Activated naive CD8-positive, alpha-beta T cell treated with anti-CD3 and anti-CD28 coated beads, Interleukin-2, amount 10 ng/mL, durations not matched to agents 7 days and 5 days (primary cell): ENCODE data around the gene INPP5E. TPM values are rescaled to one million over a fixed set of nuclear protein-coding genes. Genes with fewer than 3 reads are reported as not detected.
A peak's percentile ranks its signal among the peaks of the same experiment; 100 is the strongest.
"Not testable (repeated sequence)": the region's sequence is repeated elsewhere in the genome, so short reads cannot be mapped to it uniquely, and the experiment has no call there.

Experiments used
- ATAC-seq: fragments of 150-1000 bp; cut with Tn5 transposase; one replicate; pipeline ENCODE4 v1.10.0; 2021; ENCODE audit warnings: low read depth, moderate library complexity
- POLR2A ChIA-PET: fragments of 350-600 bp; sonication (Branson Sonifier 250); formaldehyde crosslinking; loops from one replicate; lab custom pipeline; 2021; ENCODE audit warnings: antibody characterized with exemption; lab: Charles Lee
- DNase-seq: peaks from one replicate; pipeline ENCODE4 v3.0.0; 2021
- H3K27ac Mint-ChIP-seq: one replicate; pipeline ENCODE4 v1.8.0; 2022; ENCODE audit warnings: mild to moderate bottlenecking, mixed read lengths
- H3K27me3 Mint-ChIP-seq: one replicate; pipeline ENCODE4 v1.8.0; 2022; ENCODE audit warnings: mild to moderate bottlenecking, moderate library complexity, mixed read lengths
- H3K36me3 Mint-ChIP-seq: one replicate; pipeline ENCODE4 v1.8.0; 2021; ENCODE audit warnings: mild to moderate bottlenecking, mixed read lengths
- H3K4me1 Mint-ChIP-seq: one replicate; pipeline ENCODE4 v1.8.0; 2021; ENCODE audit warnings: mixed read lengths
- H3K4me3 Mint-ChIP-seq: one replicate; pipeline ENCODE4 v1.8.0; 2022; ENCODE audit warnings: mild to moderate bottlenecking, moderate library complexity, mixed read lengths
- H3K9me3 Mint-ChIP-seq: one replicate; pipeline ENCODE4 v1.8.0; 2021; ENCODE audit warnings: mixed read lengths
- total RNA-seq, 2 experiments: library from RNA; stranded (reverse); gene quantifications; one replicate each; pipeline ENCODE4 v1.2.3, GENCODE V29; 2021

Gene INPP5E
- total RNA-seq, 2 experiments from 2014 or later = 22.8 to 23.0 TPM

DNA sequence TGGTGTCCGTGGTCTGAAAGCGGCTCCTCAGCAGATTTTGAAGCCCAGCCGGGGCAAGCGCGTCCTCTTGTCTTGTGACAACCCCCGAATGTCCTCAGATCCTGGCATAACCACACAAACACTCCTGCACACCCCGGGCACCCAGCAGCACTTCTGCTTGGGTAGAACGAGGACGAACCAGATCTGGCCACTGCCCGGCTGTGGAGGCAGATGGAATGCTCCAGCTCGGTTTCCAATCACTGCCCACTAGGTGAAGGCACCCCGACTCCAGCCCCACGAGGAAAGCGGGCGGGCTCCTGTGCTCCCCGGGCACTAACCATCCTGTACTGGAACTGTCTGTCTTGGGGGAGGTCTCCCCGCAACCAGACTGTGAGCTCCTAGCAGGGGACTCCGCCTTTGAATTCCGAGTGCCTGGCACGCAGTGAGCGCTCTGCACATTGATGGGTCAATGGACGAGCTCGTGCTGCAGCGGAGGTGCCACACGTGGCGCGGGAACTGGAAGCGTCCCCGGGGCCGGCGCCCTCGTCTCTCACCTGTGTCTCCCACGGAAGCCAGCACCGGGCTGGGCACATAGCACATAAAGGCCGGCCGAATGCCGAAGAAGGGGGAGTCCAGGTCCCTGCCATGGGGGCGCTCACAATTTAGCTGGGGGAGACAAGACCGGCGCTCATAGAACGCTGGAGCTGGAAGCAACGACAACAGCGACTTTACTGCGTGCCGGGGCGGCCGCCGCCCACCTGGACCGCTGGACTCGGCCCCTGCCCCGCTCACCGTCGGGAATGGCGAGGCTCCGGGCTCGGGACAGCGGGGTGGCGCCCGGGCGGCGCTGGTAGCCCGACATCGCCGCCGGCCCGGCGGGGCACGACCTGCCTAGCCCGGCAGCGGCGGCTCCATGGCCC, 29.8 kb downstream of the INPP5E start:
- Mint-ChIP-seq H3K9me3 (no peaks in the 10 kb centered on the region), H3K4me3 (peak overlapping the region; percentile 86), H3K27me3 (no peaks in the 10 kb centered on the region), H3K4me1 (peaks cover 34% of the 10 kb centered on the region), H3K36me3 (peaks cover 24% of the 10 kb centered on the region), H3K27ac (peak overlapping the region; percentile 90)
- DNase-seq (peak; percentile 57), ATAC-seq (peak; percentile 12)
- POLR2A ChIA-PET = interaction anchor here (0.6 to 1.8 kb wide), 7 partner anchors 9 to 75 kb away, joined by 3 to 7 read pairs (median 3); partner anchors contain the start of gene DNLZ

DNA sequence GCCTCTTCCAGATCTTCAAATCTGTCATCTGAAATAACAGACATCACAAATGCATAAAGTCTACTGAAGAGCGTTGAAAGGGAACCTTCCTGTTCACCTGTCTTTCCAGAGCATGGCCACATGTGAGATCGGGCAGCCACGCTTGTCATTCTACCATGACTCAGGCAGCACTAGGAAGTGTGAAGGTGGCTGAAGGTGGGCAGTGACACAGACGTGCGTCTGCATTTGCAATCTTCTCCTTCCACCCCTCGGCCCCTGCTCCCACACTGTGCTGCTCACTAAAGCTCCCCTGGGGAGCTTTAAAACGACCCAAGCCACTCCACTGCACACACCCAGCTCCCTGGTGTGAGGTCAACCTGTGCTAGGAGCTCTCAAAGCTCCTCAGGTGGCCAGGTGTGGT, 31.7 kb downstream of the INPP5E start:
- H3K9me3 Mint-ChIP-seq = no peaks in the 10 kb centered on the region
- POLR2A ChIA-PET = interaction anchor here (0.7 kb wide), 1 partner anchor 42 kb away, joined by 7 read pairs; no protein-coding TSS in a partner anchor
- peaks cover 24% of the 10 kb centered on the region for H3K36me3 Mint-ChIP-seq
- H3K27me3 Mint-ChIP-seq = no peaks in the 10 kb centered on the region
- H3K4me3 Mint-ChIP-seq = no peak overlapping the region
- H3K4me1 Mint-ChIP-seq = peaks cover 50% of the 10 kb centered on the region
- ATAC-seq = no peak
- no peak overlapping the region for H3K27ac Mint-ChIP-seq
- DNase-seq = no peak

DNA sequence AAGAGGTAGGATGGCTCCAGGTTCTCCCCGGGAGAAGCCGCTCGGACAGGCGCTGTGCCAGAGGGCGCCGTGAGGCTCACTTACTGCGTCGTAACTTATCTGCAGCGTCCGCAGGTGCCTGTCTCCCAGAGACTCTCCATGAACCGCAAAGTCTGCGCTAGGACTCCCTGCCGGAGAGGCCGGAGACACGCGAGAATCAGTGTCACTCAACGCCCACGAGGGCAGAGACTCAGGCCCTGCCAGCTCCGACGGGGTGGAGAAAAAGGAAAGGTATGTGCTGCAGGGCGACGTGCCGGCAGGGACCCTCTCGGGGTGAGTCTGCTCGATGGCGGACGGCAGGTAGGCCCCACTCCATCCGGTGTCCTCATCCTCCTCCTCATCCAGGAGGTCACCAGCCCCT, 32.6 kb downstream of the INPP5E start:
- POLR2A ChIA-PET, H3K4me3 Mint-ChIP-seq, H3K27me3 Mint-ChIP-seq, ATAC-seq, H3K9me3 Mint-ChIP-seq, DNase-seq, H3K27ac Mint-ChIP-seq: not testable (repeated sequence)
- peaks cover 31% of the 10 kb centered on the region for H3K36me3 Mint-ChIP-seq
- H3K4me1 Mint-ChIP-seq = peaks cover 53% of the 10 kb centered on the region

DNA sequence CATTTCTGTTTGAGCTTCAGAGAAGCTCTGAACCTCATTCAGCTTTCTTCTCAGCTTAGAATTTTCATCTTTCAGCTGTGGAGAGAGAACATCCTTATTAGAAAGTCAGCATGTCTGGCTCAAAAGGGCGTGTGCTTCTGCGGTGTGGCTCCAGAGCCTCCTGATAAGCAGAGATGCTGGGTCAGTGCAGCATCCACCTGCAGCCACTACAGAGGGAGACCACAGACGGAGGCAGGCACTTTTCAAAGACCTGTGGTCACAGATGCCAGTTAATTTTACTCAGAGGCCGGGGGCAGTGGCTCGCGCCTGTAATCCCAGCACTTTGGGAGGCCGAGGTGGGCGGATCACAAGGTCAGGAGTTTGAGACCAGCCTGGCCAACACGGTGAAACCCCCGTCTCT, 33.7 kb downstream of the INPP5E start:
- not testable (repeated sequence) for H3K27me3 Mint-ChIP-seq, H3K9me3 Mint-ChIP-seq, H3K4me3 Mint-ChIP-seq, DNase-seq, ATAC-seq, H3K27ac Mint-ChIP-seq
- POLR2A ChIA-PET = interaction anchor here (1.2 kb wide), 1 partner anchor 134 kb away, joined by 3 read pairs; no protein-coding TSS in a partner anchor
- Mint-ChIP-seq H3K4me1 (peaks cover 44% of the 10 kb centered on the region), H3K36me3 (peaks cover 36% of the 10 kb centered on the region)

DNA sequence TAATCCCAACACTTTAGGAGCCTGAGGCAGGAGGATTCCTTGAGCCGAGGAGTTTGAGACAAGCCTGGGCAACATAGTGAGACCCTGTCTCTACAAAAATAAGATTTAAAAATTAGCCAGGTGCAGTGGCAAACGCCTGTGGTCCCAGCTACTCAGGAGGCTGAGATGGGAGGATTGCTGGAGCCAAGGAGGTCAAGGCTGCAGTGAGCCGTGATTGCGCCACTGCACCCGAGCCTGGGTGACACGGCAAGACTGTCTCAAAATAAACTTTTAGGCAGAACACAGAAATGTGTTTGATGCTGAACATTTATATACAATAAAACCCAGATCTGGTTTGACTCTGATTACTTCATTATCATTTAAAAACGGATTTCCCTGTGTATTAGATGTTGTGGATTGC, 34.2 kb downstream of the INPP5E start:
- no peak for DNase-seq
- POLR2A ChIA-PET = interaction anchor here (1.2 kb wide), 1 partner anchor 134 kb away, joined by 3 read pairs; no protein-coding TSS in a partner anchor
- H3K4me1 Mint-ChIP-seq = peaks cover 47% of the 10 kb centered on the region
- no peak overlapping the region for H3K4me3 Mint-ChIP-seq
- H3K9me3 Mint-ChIP-seq = no peaks in the 10 kb centered on the region
- H3K27ac Mint-ChIP-seq = no peak overlapping the region
- ATAC-seq = no peak
- peaks cover 36% of the 10 kb centered on the region for H3K36me3 Mint-ChIP-seq
- no peaks in the 10 kb centered on the region for H3K27me3 Mint-ChIP-seq

DNA sequence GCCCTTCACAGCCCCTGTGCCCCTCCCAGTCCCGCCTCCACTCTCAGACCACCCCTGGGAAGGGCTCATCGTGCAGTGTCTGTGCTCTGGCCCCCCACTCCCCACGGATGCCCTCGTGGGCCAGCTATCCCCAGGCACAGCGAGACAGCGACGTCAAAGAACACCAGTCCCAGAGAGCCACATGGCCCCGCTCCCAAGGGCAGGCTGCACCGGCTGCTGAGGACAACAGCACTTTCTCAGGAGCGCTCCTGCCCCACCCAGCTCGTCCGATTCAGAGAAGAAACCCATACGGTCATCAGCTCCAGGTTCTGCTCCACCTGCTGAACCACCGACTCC, 34.9 kb downstream of the INPP5E start:
- DNase-seq (no peak), ATAC-seq (no peak)
- Mint-ChIP-seq H3K4me1 (peaks cover 45% of the 10 kb centered on the region), H3K27me3 (no peaks in the 10 kb centered on the region), H3K36me3 (peaks cover 36% of the 10 kb centered on the region), H3K27ac (peak overlapping the region; percentile 74), H3K4me3 (peak overlapping the region; percentile 69), H3K9me3 (no peaks in the 10 kb centered on the region)
- POLR2A ChIA-PET = interaction anchor here (0.5 to 2.6 kb wide), 5 partner anchors 34 to 246 kb away, joined by 3 to 15 read pairs (median 5); partner anchors contain the start of gene DNLZ

DNA sequence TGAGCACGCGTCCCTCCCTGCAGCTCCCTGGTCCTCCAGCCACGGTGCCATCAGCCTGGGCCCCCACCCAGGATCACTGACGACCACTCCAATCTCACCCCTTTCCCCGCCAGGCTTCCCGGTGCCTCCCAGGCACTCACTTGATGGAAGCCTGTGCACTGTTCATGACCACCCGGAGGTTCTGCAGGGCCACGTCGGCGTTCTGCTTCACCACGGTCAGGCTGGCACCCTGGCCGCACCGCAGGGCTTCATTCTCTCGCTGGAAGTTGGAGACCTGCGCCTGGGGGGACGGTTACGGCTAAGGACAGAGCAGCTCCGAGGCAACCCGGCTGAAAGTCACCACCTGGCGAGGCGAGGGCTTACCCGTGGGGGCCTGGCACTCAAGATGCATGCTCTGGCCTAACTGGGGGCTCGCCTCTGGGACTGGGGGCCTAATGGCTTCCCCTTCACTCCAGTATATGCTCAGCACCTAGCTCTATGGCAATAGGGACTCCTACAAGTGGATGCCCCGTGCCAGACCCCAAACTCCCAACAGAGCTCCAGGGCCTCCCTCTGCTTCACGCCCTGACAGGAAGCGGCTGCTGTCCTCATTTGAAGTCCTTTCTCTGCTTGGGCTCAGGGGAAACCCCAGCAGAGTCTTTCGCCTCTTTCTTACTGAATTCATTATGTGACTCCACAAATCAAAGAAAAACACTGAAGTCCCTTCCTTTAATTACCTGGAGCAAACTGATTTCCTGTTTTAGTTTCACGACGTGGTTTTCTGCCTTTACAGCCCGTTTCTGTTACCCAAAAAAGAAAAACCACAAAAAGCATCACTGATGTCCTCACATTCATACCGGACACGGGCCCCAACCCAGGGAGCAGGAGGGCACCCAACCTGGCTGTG, 35.5 kb downstream of the INPP5E start:
- Mint-ChIP-seq H3K9me3 (no peaks in the 10 kb centered on the region), H3K27ac (peak overlapping the region; percentile 74), H3K36me3 (peaks cover 34% of the 10 kb centered on the region), H3K27me3 (no peaks in the 10 kb centered on the region), H3K4me3 (peak overlapping the region; percentile 69), H3K4me1 (peaks cover 41% of the 10 kb centered on the region)
- POLR2A ChIA-PET = interaction anchor here (0.5 to 2.6 kb wide), 6 partner anchors 34 to 295 kb away, joined by 3 to 15 read pairs (median 4); partner anchors contain the start of gene DNLZ
- ATAC-seq = peak; percentile 16
- DNase-seq = peak; percentile 57

DNA sequence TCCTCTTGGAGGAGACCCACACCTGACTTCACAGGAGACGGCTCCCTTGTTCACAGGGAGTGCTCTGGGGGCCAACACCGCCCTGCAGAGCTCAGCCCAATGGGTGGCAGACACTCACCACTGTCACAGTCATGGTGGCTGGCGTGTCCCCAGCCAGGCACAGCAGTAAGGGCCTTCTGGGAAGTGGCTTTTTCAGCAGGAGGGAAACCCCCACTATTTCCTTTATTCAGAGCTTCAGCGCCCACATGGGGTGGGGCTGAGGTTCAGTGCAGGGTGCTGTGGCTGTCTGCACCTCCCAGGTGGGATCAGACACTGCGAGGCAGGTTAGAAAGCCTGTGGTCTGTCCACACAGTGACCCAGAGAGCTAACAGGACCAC, 36.1 kb downstream of the INPP5E start:
- DNase-seq (peak; percentile 79), ATAC-seq (peak; percentile 84)
- Mint-ChIP-seq H3K27ac (peak overlapping the region; percentile 74), H3K4me1 (peaks cover 42% of the 10 kb centered on the region), H3K9me3 (no peaks in the 10 kb centered on the region), H3K27me3 (no peaks in the 10 kb centered on the region), H3K4me3 (peak overlapping the region; percentile 69), H3K36me3 (peaks cover 30% of the 10 kb centered on the region)
- POLR2A ChIA-PET = interaction anchor here (1.0 to 2.6 kb wide), 4 partner anchors 35 to 294 kb away, joined by 3 to 15 read pairs (median 6); partner anchors contain the start of gene DNLZ

DNA sequence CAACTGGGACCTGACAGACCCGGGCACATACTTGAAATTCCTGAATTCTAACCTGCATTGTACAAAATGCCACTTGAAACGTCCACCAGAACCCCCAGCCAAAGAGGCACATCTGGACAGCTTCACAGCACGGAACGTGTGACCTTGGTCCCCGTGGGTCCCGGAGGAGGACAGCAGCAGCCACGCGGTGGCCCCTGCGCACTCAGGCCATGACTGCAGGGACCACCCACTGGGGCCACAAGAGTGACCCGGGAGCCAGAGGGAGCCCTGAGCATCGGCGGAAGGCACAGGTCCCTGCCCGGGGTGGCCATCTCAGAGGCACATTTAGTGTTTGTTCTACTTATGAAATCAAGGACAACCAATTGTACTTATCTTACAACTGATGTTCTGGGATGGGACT, 37.6 kb downstream of the INPP5E start:
- Mint-ChIP-seq H3K27ac (peak overlapping the region; percentile 48), H3K9me3 (no peaks in the 10 kb centered on the region), H3K27me3 (no peaks in the 10 kb centered on the region), H3K4me3 (peak overlapping the region; percentile 39), H3K36me3 (peaks cover 25% of the 10 kb centered on the region), H3K4me1 (peaks cover 47% of the 10 kb centered on the region)
- POLR2A ChIA-PET = interaction anchor here (2.6 kb wide), 1 partner anchor 39 kb away, joined by 15 read pairs; the partner anchor contains the start of gene DNLZ
- DNase-seq (no peak), ATAC-seq (no peak)

DNA sequence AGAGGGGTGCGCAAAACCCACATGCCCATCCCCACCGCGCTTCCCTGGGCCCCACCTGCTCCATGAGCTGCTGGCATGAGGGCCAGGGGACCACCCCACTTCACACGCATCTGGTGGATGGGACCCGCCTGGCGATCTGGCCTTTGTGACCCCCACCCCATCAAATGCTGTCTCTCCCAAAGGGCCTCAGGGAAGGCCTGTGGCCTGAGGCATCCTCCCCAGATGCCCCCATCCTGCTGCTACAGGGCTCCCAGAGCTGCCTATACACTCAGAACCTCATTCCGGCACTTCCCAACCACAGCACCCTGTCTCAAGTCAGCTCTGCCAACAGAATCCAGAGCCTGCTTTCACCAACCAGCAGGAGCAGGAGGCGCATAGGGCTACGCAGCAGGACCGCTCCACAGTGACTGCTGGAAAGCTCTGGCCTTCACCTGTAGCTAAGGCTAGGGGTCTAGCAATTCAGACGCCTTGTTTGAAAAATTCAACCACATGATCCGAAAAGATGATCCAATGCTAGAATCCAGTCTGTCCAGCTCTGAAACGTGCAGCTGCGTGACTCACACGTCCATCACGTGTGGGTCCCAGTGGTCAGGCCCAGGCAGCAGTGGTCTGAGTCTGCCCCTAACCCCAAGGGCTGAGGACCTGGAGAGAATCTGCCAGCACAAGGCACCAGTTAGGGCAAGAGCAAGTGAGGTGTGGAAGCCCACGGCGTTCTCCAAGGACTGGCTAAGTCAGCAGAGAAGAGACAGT, 38.3 kb downstream of the INPP5E start:
- peaks cover 23% of the 10 kb centered on the region for H3K36me3 Mint-ChIP-seq
- H3K4me1 Mint-ChIP-seq = peaks cover 47% of the 10 kb centered on the region
- no peak overlapping the region for H3K4me3 Mint-ChIP-seq
- no peaks in the 10 kb centered on the region for H3K9me3 Mint-ChIP-seq
- DNase-seq (no peak), ATAC-seq (no peak)
- H3K27me3 Mint-ChIP-seq = no peaks in the 10 kb centered on the region
- H3K27ac Mint-ChIP-seq = peak overlapping the region; percentile 38
- POLR2A ChIA-PET = interaction anchor here (0.8 to 1.1 kb wide), 2 partner anchors 8 to 37 kb away, joined by 3 to 5 read pairs; partner anchors contain the start of gene DNLZ

DNA sequence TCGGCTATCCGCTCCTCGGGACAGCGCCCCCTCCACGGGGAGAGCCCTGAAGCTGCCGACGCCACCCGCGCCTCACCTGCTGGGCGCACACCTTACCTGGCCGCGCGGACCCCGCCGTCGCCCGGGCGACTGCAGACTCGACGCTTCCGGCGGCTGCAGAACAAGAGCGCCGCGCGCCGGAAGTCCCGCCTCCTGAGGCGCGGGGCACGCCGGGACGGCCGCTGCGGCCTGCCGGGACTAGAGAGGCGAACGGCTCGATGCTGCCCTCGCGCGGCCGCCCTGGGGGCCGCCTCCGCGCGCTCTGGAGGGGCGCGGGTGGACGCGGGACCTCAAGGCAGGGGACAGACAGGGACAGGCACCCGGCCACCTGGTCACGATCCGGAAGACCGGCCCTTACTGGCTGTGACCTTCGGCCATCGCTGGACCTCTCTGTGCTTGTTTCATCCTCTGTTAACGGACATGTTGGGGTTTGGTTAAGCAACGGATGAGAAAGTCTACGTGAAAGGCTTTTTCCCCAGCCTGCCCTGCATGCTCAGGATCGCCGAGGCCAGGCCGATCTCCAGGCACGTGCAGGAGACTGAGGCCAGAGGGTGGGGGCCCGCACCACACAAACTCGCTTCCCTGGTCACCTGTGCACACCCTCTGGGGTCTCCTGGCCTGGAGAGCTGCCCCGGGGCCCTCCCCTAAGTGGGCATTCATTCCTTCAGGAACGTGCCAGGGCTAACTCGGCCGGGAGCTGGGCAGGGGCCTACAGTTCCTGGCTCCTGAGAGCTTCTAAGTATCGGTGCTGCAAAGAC, 39.4 kb downstream of the INPP5E start, which contains the start of gene SNAPC4:
TSS of gene SNAPC4 (minus strand) at position 133 of the 797 bp plus-strand sequence. CDS start 1,742 bp downstream, outside the sequence.
- Mint-ChIP-seq H3K27me3 (no peaks in the 10 kb centered on the region), H3K36me3 (peaks cover 20% of the 10 kb centered on the region), H3K4me1 (peaks cover 45% of the 10 kb centered on the region), H3K9me3 (no peaks in the 10 kb centered on the region), H3K4me3 (peak within 1 kb of the TSS; percentile 84), H3K27ac (peak within 1 kb of the TSS; percentile 68)
- POLR2A ChIA-PET = interaction anchor here (0.8 to 1.1 kb wide), 4 partner anchors 9 to 37 kb away, joined by 3 to 5 read pairs (median 3); partner anchors contain the start of gene DNLZ
- ATAC-seq (peak; percentile 59), DNase-seq (peak; percentile 95)
